Vagina (tissue), 2 donors: ENCODE measurements around the gene STK16.

Experiments
- POLR2A ChIP-seq, 2 donors: fragments of 450-650 bp; IDR thresholded peaks; one replicate each; pipeline ENCODE4 v1.6.1; 2017; ENCODE audit warnings: antibody characterized with exemption in 2 of 2, mild to moderate bottlenecking in 2 of 2, moderate library complexity in 2 of 2
- POLR2AphosphoS5 ChIP-seq, 2 donors: sonication (generic); formaldehyde crosslinking; IDR thresholded peaks; one replicate each; pipeline ENCODE4 v1.9.0; 2017; ENCODE audit warnings: antibody characterized with exemption in 2 of 2, mild to moderate bottlenecking in 2 of 2, low read depth in 1 of 2; ENCODE audit not compliant: insufficient read depth in 1 of 2
- TF ChIP-seq, protein P1 (sequence below), 3 experiments: fragments of 450-650 bp in 2 of 3; fragments of 200-600 bp in 1 of 3; sonication (generic) in 1 of 3; IDR thresholded peaks; one replicate each; pipeline ENCODE4 v1.5.1; 2017 to 2019; ENCODE audit warnings: antibody characterized with exemption in 3 of 3, mild to moderate bottlenecking in 2 of 3, moderate library complexity in 2 of 3

DNA sequence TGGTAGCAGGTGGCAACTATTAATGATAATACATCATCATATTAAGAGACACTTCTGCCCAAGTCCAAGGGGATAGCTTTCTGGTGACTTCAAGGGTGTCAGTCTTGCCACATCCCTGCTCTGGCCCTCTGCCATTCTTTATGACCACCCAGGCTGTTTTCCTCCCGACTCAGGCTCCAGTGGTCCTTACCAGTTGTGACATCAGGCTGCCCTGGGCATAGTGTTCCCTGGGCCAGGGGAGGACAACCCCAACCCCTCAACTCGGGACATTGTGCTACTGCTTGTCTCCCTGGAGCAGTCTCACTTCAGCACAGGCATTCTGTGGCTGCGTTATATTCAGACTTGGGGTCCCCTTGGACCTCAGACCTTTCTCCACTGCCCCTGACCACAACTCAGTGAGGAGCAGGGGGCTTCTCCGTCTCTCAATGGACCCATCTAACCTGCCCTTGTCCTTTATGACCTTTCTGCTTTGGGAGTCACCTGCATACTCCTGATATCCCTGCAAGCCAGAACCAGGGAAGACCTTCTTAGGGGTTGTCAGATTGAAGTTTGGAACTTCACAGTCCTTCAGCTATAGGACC lies 46.7 kb downstream of the STK16 start:
- TF ChIP-seq, protein P1, sequence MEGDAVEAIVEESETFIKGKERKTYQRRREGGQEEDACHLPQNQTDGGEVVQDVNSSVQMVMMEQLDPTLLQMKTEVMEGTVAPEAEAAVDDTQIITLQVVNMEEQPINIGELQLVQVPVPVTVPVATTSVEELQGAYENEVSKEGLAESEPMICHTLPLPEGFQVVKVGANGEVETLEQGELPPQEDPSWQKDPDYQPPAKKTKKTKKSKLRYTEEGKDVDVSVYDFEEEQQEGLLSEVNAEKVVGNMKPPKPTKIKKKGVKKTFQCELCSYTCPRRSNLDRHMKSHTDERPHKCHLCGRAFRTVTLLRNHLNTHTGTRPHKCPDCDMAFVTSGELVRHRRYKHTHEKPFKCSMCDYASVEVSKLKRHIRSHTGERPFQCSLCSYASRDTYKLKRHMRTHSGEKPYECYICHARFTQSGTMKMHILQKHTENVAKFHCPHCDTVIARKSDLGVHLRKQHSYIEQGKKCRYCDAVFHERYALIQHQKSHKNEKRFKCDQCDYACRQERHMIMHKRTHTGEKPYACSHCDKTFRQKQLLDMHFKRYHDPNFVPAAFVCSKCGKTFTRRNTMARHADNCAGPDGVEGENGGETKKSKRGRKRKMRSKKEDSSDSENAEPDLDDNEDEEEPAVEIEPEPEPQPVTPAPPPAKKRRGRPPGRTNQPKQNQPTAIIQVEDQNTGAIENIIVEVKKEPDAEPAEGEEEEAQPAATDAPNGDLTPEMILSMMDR (IDR thresholded peaks at IDR 0.05) = no peak
- TF ChIP-seq POLR2AphosphoS5 (IDR thresholded peaks at IDR 0.05; ENCODE audit: insufficient read depth in 1 of 2, low read depth in 1 of 2) (no peak), POLR2A (IDR thresholded peaks at IDR 0.05) (no peak)
